CD4-positive, CD25-positive, alpha-beta regulatory T cell (primary cell): ENCODE measurements around the gene SAP30BP. TPM values are rescaled to one million over a fixed set of nuclear protein-coding genes. Genes with fewer than 3 reads are reported as not detected.
"Not testable (repeated sequence)": the region's sequence is repeated elsewhere in the genome, so short reads cannot be mapped to it uniquely, and the experiment has no call there.

ENCODE experiments used
- ATAC-seq, 2 donors: fragments of 150-1000 bp; cut with Tn5 transposase; one replicate each; pipeline ENCODE4 v1.10.0; 2021; ENCODE audit warnings: low read depth in 2 of 2, moderate number of reproducible peaks in 2 of 2, moderate library complexity in 1 of 2
- DNase-seq, 3 donors: peaks; one replicate each; pipeline versions ENCODE4 v3.0.0 to v3.0.0-alpha.2; 2012 to 2022; ENCODE audit warnings: mixed read lengths in 1 of 3
- H3K27ac ChIP-seq: one replicate; pipeline ENCODE4 v1.7.0; 2013; ENCODE audit warnings: mild to moderate bottlenecking, low read length; ENCODE audit not compliant: insufficient read depth, poor library complexity, severe bottlenecking
- H3K27me3 ChIP-seq: one replicate; pipeline ENCODE4 v1.7.0; 2013; ENCODE audit warnings: low read length; ENCODE audit not compliant: control insufficient read depth, insufficient read depth
- H3K36me3 ChIP-seq: one replicate; pipeline ENCODE4 v1.7.0; 2013; ENCODE audit warnings: mild to moderate bottlenecking, low read length, moderate library complexity; ENCODE audit not compliant: control insufficient read depth, insufficient read depth
- H3K4me1 ChIP-seq: 2 replicates; pipeline ENCODE4 v1.7.0; 2013; ENCODE audit warnings: mild to moderate bottlenecking, low read length; ENCODE audit not compliant: insufficient read depth, control insufficient read depth, poor library complexity, severe bottlenecking
- H3K4me3 ChIP-seq: one replicate; pipeline ENCODE4 v1.7.0; 2013; ENCODE audit warnings: low read depth, mild to moderate bottlenecking, low read length, moderate library complexity
- H3K9me3 ChIP-seq, 2 experiments: 1 replicate in 1 of 2; 2 replicates in 1 of 2; pipeline ENCODE4 v1.7.0; 2013; ENCODE audit warnings: low read length in 2 of 2, mild to moderate bottlenecking in 1 of 2, moderate library complexity in 1 of 2; ENCODE audit not compliant: control insufficient read depth in 2 of 2
- H3K27ac Mint-ChIP-seq, 3 donors: one replicate each; pipeline ENCODE4 v1.8.0; 2020 to 2022; ENCODE audit warnings: mild to moderate bottlenecking in 3 of 3, mixed read lengths in 3 of 3, moderate library complexity in 2 of 3
- H3K27me3 Mint-ChIP-seq: one replicate; pipeline ENCODE4 v1.8.0; 2022; ENCODE audit warnings: mild to moderate bottlenecking, mixed read lengths
- H3K36me3 Mint-ChIP-seq: one replicate; pipeline ENCODE4 v1.8.0; 2020; ENCODE audit warnings: mixed read lengths
- H3K4me1 Mint-ChIP-seq, 4 donors: one replicate each; pipeline ENCODE4 v1.8.0; 2020 to 2022; ENCODE audit warnings: mixed read lengths in 4 of 4, mild to moderate bottlenecking in 1 of 4
- H3K4me3 Mint-ChIP-seq, 4 donors: one replicate each; pipeline ENCODE4 v1.8.0; 2020 to 2022; ENCODE audit warnings: mild to moderate bottlenecking in 4 of 4, mixed read lengths in 4 of 4, moderate library complexity in 3 of 4
- H3K9me3 Mint-ChIP-seq, 7 donors: one replicate each; pipeline ENCODE4 v1.8.0; 2020 to 2022; ENCODE audit warnings: mixed read lengths in 7 of 7, mild to moderate bottlenecking in 3 of 7, moderate library complexity in 2 of 7
- polyA plus RNA-seq, 4 donors: library from polyadenylated mRNA; unstranded; fragments of 300-500 nt; fragmentation: Illumina TruSeq; gene quantifications; one replicate each; pipeline ENCODE4 v1.2.3, GENCODE V29; 2021
- total RNA-seq: library from RNA; stranded (reverse); gene quantifications from one replicate; pipeline ENCODE4 v1.2.3, GENCODE V29; 2022

SAP30BP gene
- total and polyA plus RNA-seq, 5 donors from 2014 or later = 79.3 to 253 (median 82.6) TPM

GRCh38 chr17:75635610-75636202 lies 31.4 kb upstream of the SAP30BP start:
- no peaks in the 10 kb centered on the region for H3K27me3 ChIP-seq
- no peaks in the 10 kb centered on the region for H3K9me3 ChIP-seq
- H3K9me3 Mint-ChIP-seq = no peaks in the 10 kb centered on the region
- no peak overlapping the region for H3K4me3 Mint-ChIP-seq
- peaks cover 0 to 5% (median 1%) of the 10 kb centered on the region in 4 donors for H3K4me1 Mint-ChIP-seq
- no peak overlapping the region for H3K27ac ChIP-seq
- no peaks in the 10 kb centered on the region for H3K27me3 Mint-ChIP-seq
- DNase-seq = no peak
- no peak for ATAC-seq
- H3K27ac Mint-ChIP-seq = no peak overlapping the region
- no peak overlapping the region for H3K4me3 ChIP-seq
- no peaks in the 10 kb centered on the region for H3K36me3 ChIP-seq
- H3K4me1 ChIP-seq = peaks cover 10% of the 10 kb centered on the region
- H3K36me3 Mint-ChIP-seq = no peaks in the 10 kb centered on the region

DNA sequence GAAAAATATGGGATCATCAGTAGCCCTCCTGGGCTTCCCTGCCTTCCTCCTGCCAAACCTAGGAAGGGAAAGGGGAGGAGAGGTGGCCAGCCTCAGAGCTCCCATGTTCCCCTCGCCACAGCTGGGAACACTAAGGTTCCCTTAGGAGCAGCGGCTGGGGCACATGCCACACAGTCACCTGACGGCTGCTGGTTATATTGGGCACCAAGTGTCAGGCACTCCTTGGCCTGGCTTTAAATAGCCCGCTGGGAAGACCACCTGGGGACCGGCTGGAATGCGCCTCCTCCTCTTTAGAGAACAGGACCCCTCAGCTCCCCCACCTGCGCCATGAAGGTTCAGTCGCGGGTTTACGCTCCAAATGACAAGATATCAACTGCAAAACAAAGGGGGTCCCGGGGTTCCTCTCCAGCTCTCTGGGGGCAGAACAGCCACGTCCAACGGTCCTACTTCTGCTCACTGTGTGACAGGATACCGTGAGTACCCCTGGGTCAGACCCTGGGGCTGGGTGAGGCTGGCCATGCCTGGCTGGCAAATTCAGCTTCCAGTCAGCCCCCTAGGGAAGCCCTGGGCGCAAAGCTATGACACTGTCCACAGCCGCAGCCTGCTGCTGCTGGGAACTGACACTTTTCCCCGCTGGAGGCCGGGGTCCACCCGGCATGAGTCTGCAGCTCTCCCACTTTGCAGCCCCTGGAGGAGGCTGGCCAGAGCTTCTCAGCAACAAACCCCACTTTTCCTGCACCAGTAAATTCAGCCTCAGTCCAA lies 30.6 kb upstream of the SAP30BP start:
- H3K4me3 ChIP-seq = no peak overlapping the region
- no peak for ATAC-seq
- peaks cover 0 to 5% (median 1%) of the 10 kb centered on the region in 4 donors for H3K4me1 Mint-ChIP-seq
- no peaks in the 10 kb centered on the region for H3K9me3 ChIP-seq
- H3K4me3 Mint-ChIP-seq = no peak overlapping the region
- DNase-seq = no peak
- no peaks in the 10 kb centered on the region for H3K36me3 Mint-ChIP-seq
- H3K9me3 Mint-ChIP-seq = no peaks in the 10 kb centered on the region
- H3K27ac ChIP-seq = no peak overlapping the region
- H3K4me1 ChIP-seq = peaks cover 10% of the 10 kb centered on the region
- peak overlapping the region in 1 of 3 donors; percentile 83 for H3K27ac Mint-ChIP-seq
- H3K27me3 ChIP-seq = no peaks in the 10 kb centered on the region
- H3K36me3 ChIP-seq = no peaks in the 10 kb centered on the region
- no peaks in the 10 kb centered on the region for H3K27me3 Mint-ChIP-seq

DNA sequence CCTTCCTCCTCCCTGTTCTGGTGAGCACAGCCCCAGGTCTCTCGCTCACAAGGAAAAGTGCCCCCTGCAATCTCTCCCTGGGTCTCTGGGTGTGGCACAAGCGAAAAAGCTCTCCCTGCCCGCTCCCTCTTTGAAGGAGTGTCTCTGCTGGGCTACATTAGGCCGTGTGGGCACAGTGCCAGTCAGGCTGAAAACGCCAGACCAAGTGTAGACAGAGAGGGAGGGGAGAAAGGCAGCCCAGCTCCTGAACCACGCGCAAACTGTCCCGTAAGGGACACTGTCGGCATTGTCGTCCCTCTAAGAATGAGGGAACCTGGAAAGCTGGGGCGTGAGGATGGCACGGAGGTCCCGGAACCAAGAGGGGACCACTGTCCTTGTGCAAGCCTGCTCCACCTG lies 30.0 kb upstream of the SAP30BP start:
- peaks cover 10% of the 10 kb centered on the region for H3K4me1 ChIP-seq
- H3K4me3 ChIP-seq = no peak overlapping the region
- H3K27ac ChIP-seq = no peak overlapping the region
- no peaks in the 10 kb centered on the region for H3K36me3 ChIP-seq
- no peaks in the 10 kb centered on the region for H3K9me3 Mint-ChIP-seq
- H3K27me3 Mint-ChIP-seq = no peaks in the 10 kb centered on the region
- H3K36me3 Mint-ChIP-seq = peaks cover 4% of the 10 kb centered on the region
- H3K4me1 Mint-ChIP-seq = peaks cover 0 to 5% (median 1%) of the 10 kb centered on the region in 4 donors
- no peaks in the 10 kb centered on the region for H3K9me3 ChIP-seq
- no peak overlapping the region for H3K4me3 Mint-ChIP-seq
- ATAC-seq (no peak), DNase-seq (no peak)
- H3K27ac Mint-ChIP-seq = no peak overlapping the region
- H3K27me3 ChIP-seq = no peaks in the 10 kb centered on the region

GRCh38 chr17:75637551-75637950 lies 29.6 kb upstream of the SAP30BP start:
- Histone ChIP-seq H3K4me1 (peaks cover 10% of the 10 kb centered on the region), H3K27ac (no peak overlapping the region), H3K36me3 (no peaks in the 10 kb centered on the region), H3K9me3 (no peaks in the 10 kb centered on the region), H3K4me3 (no peak overlapping the region), H3K27me3 (no peaks in the 10 kb centered on the region)
- Mint-ChIP-seq H3K9me3 (no peaks in the 10 kb centered on the region), H3K27me3 (no peaks in the 10 kb centered on the region), H3K4me3 (no peak overlapping the region), H3K36me3 (peaks cover 4% of the 10 kb centered on the region), H3K27ac (no peak overlapping the region), H3K4me1 (peaks cover 0 to 5% (median 1%) of the 10 kb centered on the region in 4 donors)
- no peak for DNase-seq
- ATAC-seq = no peak

- H3K27me3 Mint-ChIP-seq, DNase-seq: not testable (repeated sequence)
Measured at GRCh38 chr17:75638039-75638438, 29.1 kb upstream of the SAP30BP start.

GRCh38 chr17:75638893-75639292 lies 28.2 kb upstream of the SAP30BP start:
- Histone ChIP-seq H3K27ac (no peak overlapping the region), H3K4me3 (no peak overlapping the region), H3K36me3 (no peaks in the 10 kb centered on the region), H3K9me3 (no peaks in the 10 kb centered on the region), H3K4me1 (no peaks in the 10 kb centered on the region), H3K27me3 (no peaks in the 10 kb centered on the region)
- Mint-ChIP-seq H3K27ac (no peak overlapping the region), H3K27me3 (no peaks in the 10 kb centered on the region), H3K9me3 (no peaks in the 10 kb centered on the region), H3K4me1 (peaks cover 0 to 1% (median under 1%) of the 10 kb centered on the region in 4 donors), H3K4me3 (no peak overlapping the region), H3K36me3 (peaks cover 4% of the 10 kb centered on the region)
- ATAC-seq (no peak), DNase-seq (no peak)

More at GRCh38 chr17:75638039-75638438, 29.1 kb upstream of the SAP30BP start:
- not testable (repeated sequence) for H3K4me1 ChIP-seq, H3K36me3 Mint-ChIP-seq, H3K9me3 Mint-ChIP-seq, H3K4me3 Mint-ChIP-seq, H3K27ac ChIP-seq, H3K4me1 Mint-ChIP-seq, H3K9me3 ChIP-seq, ATAC-seq, H3K27ac Mint-ChIP-seq, H3K4me3 ChIP-seq, H3K36me3 ChIP-seq, H3K27me3 ChIP-seq

- Histone ChIP-seq H3K27ac (no peak overlapping the region), H3K4me1 (no peaks in the 10 kb centered on the region), H3K27me3 (no peaks in the 10 kb centered on the region), H3K36me3 (no peaks in the 10 kb centered on the region), H3K4me3 (no peak overlapping the region), H3K9me3 (no peaks in the 10 kb centered on the region)
- ATAC-seq (no peak), DNase-seq (no peak)
- Mint-ChIP-seq H3K27me3 (no peaks in the 10 kb centered on the region), H3K27ac (no peak overlapping the region), H3K4me1 (no peaks in the 10 kb centered on the region), H3K9me3 (peaks cover 0 to 1% (median 0%) of the 10 kb centered on the region in 7 donors), H3K36me3 (peaks cover 4% of the 10 kb centered on the region), H3K4me3 (no peak overlapping the region)
Measured at GRCh38 chr17:75639327-75639726, 27.8 kb upstream of the SAP30BP start.
